ENCODE data around the gene MYBBP1A. TPM values are rescaled to one million over a fixed set of nuclear protein-coding genes. Genes with fewer than 3 reads are reported as not detected.
A peak's percentile ranks its signal among the peaks of the same experiment; 100 is the strongest.

MYBBP1A gene
- total and polyA plus RNA-seq, 10 donors: 24.7 to 71.2 (median 51.5) TPM

DNA sequence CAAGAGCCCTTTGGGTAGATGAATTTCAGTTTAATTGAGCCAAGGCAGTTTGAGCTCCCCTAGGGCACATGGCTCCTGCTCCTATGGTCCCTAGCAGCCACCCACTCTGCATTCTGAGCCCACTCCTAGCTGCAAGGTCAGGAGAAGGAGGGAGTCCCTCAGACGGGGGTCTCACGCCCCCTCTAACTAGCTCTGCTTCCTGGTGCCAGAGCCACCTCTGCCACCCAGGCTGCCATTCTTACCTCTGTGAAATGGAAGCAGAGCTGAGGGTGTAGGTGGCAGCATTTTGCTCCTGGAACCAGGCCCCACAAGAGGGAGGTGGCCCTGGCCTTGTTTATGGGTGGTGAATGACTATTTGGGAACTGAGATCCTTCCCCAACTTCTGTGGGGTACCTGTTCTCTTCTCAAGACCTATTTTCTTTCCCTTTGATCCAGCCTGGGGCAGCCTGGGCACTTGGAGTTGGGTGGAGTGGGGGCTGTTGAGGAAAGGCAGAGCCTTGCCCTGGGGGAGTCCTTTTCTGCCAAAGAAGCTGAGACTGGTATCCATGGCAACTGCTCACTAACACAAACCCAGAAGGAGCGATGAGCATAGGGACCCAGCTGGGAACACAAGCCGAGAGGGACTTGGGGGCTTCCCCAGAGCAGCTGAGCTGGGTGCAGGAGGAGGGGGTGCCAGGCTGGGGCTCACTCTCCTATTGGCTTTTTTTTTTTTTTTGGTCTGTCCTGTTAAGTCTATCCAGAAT lies 51.7 kb downstream of the MYBBP1A start:
- TF ChIP-seq CTCF (IDR thresholded peaks at IDR 0.05 in 8 of 11, conservative IDR thresholded peaks at IDR 0.05 in 3 of 11) (no peak), POLR2A (IDR thresholded peaks at IDR 0.05) (no peak), POLR2AphosphoS5 (IDR thresholded peaks at IDR 0.05) (no peak)
- H3K27me3 ChIP-seq (replicated peaks in 1 of 7): peaks cover 0 to 85% (median 21%) of the 10 kb centered on the region in 7 donors
- H3K4me1 ChIP-seq: peaks cover 42 to 97% (median 74%) of the 10 kb centered on the region in 6 donors
- H3K27ac ChIP-seq: peak overlapping the region in 4 of 8 donors; percentile 15 to 56 (median 52)
- WGBS, 5 donors: 56 to 86% (median 61%) methylated on average over 4 of the region's 4 CpGs
- intact Hi-C loops (cut with DNase I; ENCODE audit: low total_unique reads): no loop called here
- H3K36me3 ChIP-seq: no peaks in the 10 kb centered on the region
- no peaks in the 10 kb centered on the region for H3K9me3 ChIP-seq
- H3K4me3 ChIP-seq: no peak overlapping the region
- no peak for DNase-seq

DNA sequence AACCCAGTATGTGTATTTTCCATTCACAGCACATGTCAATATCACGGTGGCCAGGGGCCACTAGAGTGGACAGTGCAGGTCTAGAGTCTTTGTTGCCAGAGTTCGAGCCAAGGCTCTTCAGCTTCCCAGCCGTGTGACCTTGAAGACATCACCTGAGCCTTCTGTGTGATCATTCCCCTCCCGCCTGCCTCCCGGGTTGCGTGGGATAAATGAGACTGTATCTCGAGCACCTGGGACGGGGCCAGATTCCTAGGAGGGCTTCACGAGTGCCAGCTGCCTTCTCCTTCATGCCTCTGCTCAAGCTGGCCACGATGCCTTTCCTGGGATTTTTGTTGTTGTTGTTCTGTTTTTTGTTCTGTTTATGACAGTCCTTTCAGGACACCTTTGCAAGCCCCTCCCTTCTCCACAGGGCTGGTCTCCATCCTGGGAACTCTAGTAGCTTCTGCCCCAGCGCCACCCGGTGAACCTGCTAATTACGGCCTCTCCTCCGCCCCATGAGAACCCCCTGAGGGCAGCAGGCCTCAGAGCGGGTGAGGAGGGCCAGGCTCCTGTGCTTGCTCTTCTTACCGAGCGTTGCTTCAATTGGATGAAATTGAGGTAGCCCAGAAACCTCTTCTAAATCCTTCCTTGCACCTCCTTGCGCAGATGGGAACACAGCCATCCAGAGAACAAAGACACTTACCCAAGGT lies 52.6 kb downstream of the MYBBP1A start:
- Histone ChIP-seq H3K27ac (peak overlapping the region in 2 of 8 donors; percentile 18 to 30), H3K4me3 (no peak overlapping the region), H3K27me3 (replicated peaks in 1 of 7) (peaks cover 0 to 91% (median 21%) of the 10 kb centered on the region in 7 donors), H3K4me1 (peaks cover 47 to 97% (median 75%) of the 10 kb centered on the region in 6 donors), H3K9me3 (no peaks in the 10 kb centered on the region), H3K36me3 (no peaks in the 10 kb centered on the region)
- intact Hi-C loops (cut with DNase I; ENCODE audit: low total_unique reads): no loop called here
- 71 to 89% (median 80%) methylated on average over 17 to 18 of the region's 18 CpGs for WGBS, 5 donors
- no peak for DNase-seq
- TF ChIP-seq POLR2AphosphoS5 (IDR thresholded peaks at IDR 0.05) (no peak), CTCF (IDR thresholded peaks at IDR 0.05 in 8 of 11, conservative IDR thresholded peaks at IDR 0.05 in 3 of 11) (no peak), POLR2A (IDR thresholded peaks at IDR 0.05) (no peak)

GRCh38 chr17:4501295-4501949 lies 53.8 kb downstream of the MYBBP1A start:
- H3K4me1 ChIP-seq: peaks cover 47 to 95% (median 70%) of the 10 kb centered on the region in 6 donors
- peak overlapping the region in 4 of 8 donors; percentile 9 to 81 (median 72) for H3K27ac ChIP-seq
- 4 to 19% (median 8%) methylated on average over 2 to 3 of the region's 3 CpGs for WGBS, 5 donors

More at GRCh38 chr17:4501295-4501949, 53.8 kb downstream of the MYBBP1A start:
- intact Hi-C loops (cut with DNase I; ENCODE audit: low total_unique reads): no loop called here
- TF ChIP-seq POLR2A (IDR thresholded peaks at IDR 0.05) (no peak), POLR2AphosphoS5 (IDR thresholded peaks at IDR 0.05) (no peak), CTCF (IDR thresholded peaks at IDR 0.05 in 8 of 11, conservative IDR thresholded peaks at IDR 0.05 in 3 of 11) (no peak)
- Histone ChIP-seq H3K9me3 (no peaks in the 10 kb centered on the region), H3K4me3 (peak overlapping the region in 4 of 8 donors; percentile 12 to 80 (median 62)), H3K36me3 (no peaks in the 10 kb centered on the region), H3K27me3 (replicated peaks in 1 of 7) (peaks cover 0 to 85% (median 21%) of the 10 kb centered on the region in 7 donors)
- DNase-seq: no peak
